Thyroid gland (tissue), 4 donors: ENCODE data around the gene SLC39A10.

Experiments
- CTCF ChIP-seq, 6 experiments: fragments of 200-600 bp in 3 of 6; fragments of 450-650 bp in 3 of 6; sonication (generic) in 3 of 6; IDR thresholded peaks; one replicate each; pipeline ENCODE4 v1.5.1; 2016 to 2019; ENCODE audit warnings: antibody characterized with exemption in 6 of 6, mild to moderate bottlenecking in 2 of 6, inconsistent platforms in 1 of 6, moderate library complexity in 1 of 6
- POLR2A ChIP-seq, 2 donors: fragments of 450-650 bp; IDR thresholded peaks; one replicate each; pipeline ENCODE4 v1.6.1; 2017; ENCODE audit warnings: antibody characterized with exemption in 2 of 2, mild to moderate bottlenecking in 2 of 2, moderate library complexity in 1 of 2

- TF ChIP-seq CTCF (IDR thresholded peaks at IDR 0.05) (no peak), POLR2A (IDR thresholded peaks at IDR 0.05) (no peak)
These were observed 6.0 kb upstream of the SLC39A10 start for GRCh38 chr2:195651046-195651445.
